ENCODE results near the gene HOXA11.

Gene HOXA11

GRCh38 chr7:27180431-27181420 lies 4.3 kb downstream of the HOXA11 start:
- DNase-seq = peak; percentile 40

GRCh38 chr7:27179503-27180430 lies 5.3 kb downstream of the HOXA11 start:
- DNase-seq = peak; percentile 93

GRCh38 chr7:27179030-27179429 lies 6.0 kb downstream of the HOXA11 start:
- peak; percentile 40 for DNase-seq

GRCh38 chr7:27178366-27178765 lies 6.7 kb downstream of the HOXA11 start:
- DNase-seq = peak; percentile 76

GRCh38 chr7:27177795-27178320 lies 7.2 kb downstream of the HOXA11 start:
- peak; percentile 32 for DNase-seq

GRCh38 chr7:27176962-27177794 lies 7.9 kb downstream of the HOXA11 start:
- DNase-seq = peak; percentile 61

GRCh38 chr7:27176524-27176845 lies 8.5 kb downstream of the HOXA11 start:
- DNase-seq = no peak

GRCh38 chr7:27175626-27176523 lies 9.2 kb downstream of the HOXA11 start:
- peak; percentile 67 for DNase-seq

- DNase-seq = peak; percentile 79
Measured at GRCh38 chr7:27174874-27175625, 10.0 kb downstream of the HOXA11 start.

GRCh38 chr7:27173956-27174873 lies 10.8 kb downstream of the HOXA11 start, which contains the start of gene HOXA10:
Gene HOXA10, minus strand, starts transcription at chr7:27174320. Its CDS starts 14 bp downstream, at chr7:27174306.
- peak; percentile 87 for DNase-seq

GRCh38 chr7:27173511-27173955 lies 11.5 kb downstream of the HOXA11 start:
- peak; percentile 50 for DNase-seq

- peak; percentile 87 for DNase-seq
Measured at GRCh38 chr7:27172823-27173510, 12.1 kb downstream of the HOXA11 start.

- peak; percentile 95 for DNase-seq
Measured at GRCh38 chr7:27172315-27172774, 12.7 kb downstream of the HOXA11 start.

- DNase-seq = peak; percentile 63
Measured at GRCh38 chr7:27171637-27172314, 13.3 kb downstream of the HOXA11 start.

- DNase-seq = peak; percentile 70
Measured at GRCh38 chr7:27171325-27171636, 13.8 kb downstream of the HOXA11 start.

- no peak for DNase-seq
Measured at GRCh38 chr7:27170426-27171324, 14.4 kb downstream of the HOXA11 start.

Data from EL (cell line).